Mesothelial cell of epicardium (in vitro differentiated cells): ENCODE results near the gene RASGRP1. TPM values are rescaled to one million over a fixed set of nuclear protein-coding genes. Genes with fewer than 3 reads are reported as not detected.

Experiments used
- DNase-seq, 2 experiments: peaks; one replicate each; pipeline ENCODE4 v3.0.0; 2021; ENCODE audit warnings: low spot score in 2 of 2; ENCODE audit not compliant: unreplicated experiment in 2 of 2
- H3K27ac Mint-ChIP-seq: 2 replicates; pipeline ENCODE4 v1.8.0; 2021; ENCODE audit warnings: mixed read lengths
- H3K27me3 Mint-ChIP-seq: 2 replicates; pipeline ENCODE4 v1.8.0; 2021; ENCODE audit warnings: low read depth, mixed read lengths
- H3K36me3 Mint-ChIP-seq: 2 replicates; pipeline ENCODE4 v1.8.0; 2021; ENCODE audit warnings: mixed read lengths
- H3K4me1 Mint-ChIP-seq: 2 replicates; pipeline ENCODE4 v1.8.0; 2021; ENCODE audit warnings: mixed read lengths
- H3K4me3 Mint-ChIP-seq: 2 replicates; pipeline ENCODE4 v1.8.0; 2021; ENCODE audit warnings: mild to moderate bottlenecking, moderate library complexity, mixed read lengths
- H3K9me3 Mint-ChIP-seq: 2 replicates; pipeline ENCODE4 v1.8.0; 2021; ENCODE audit warnings: mixed read lengths
- total RNA-seq: library from RNA; stranded (reverse); gene quantifications from 3 replicates; pipeline ENCODE4 v1.2.1, GENCODE V29; 2021
- TF ChIP-seq, protein P1 (sequence below): fragments of 200-600 bp; sonication (generic); IDR thresholded peaks from one replicate; pipeline ENCODE4 v1.5.0; 2021; ENCODE audit warnings: antibody characterized with exemption; ENCODE audit not compliant: unreplicated experiment

The RASGRP1 gene
- total RNA-seq, 1 donor from 2014 or later: 4.4 TPM

DNA sequence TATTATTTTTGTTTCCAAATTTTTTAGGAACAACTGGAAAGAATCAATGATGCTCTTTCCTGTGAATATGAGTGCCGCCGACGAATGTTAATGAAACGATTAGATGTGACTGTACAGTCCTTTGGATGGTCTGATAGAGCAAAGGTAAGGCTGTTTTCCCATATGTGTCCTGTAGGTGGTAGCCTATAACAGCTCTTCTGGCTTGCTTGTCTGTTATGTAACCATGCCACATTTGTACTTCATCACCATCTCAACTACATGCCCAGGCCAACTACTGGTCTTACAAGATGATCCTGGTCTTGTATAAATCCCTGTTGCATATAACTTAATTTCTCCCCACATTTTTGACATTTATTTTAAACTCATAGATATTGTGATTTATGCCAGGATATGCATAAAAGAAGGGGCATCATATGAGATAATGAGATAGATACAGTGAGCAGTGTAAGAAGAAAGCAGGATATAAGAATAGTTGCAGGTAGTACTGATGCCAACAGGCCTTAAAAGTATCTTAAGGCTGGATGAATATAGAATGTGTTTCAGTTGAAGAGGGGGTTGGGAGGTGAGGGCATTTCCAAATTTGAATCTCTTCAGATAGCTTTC, 90.4 kb downstream of the RASGRP1 start:
- Mint-ChIP-seq H3K4me3 (no peak overlapping the region), H3K4me1 (no peaks in the 10 kb centered on the region), H3K9me3 (no peaks in the 10 kb centered on the region), H3K36me3 (peaks cover 23% of the 10 kb centered on the region), H3K27me3 (no peaks in the 10 kb centered on the region), H3K27ac (no peak overlapping the region)
- TF ChIP-seq, protein P1, sequence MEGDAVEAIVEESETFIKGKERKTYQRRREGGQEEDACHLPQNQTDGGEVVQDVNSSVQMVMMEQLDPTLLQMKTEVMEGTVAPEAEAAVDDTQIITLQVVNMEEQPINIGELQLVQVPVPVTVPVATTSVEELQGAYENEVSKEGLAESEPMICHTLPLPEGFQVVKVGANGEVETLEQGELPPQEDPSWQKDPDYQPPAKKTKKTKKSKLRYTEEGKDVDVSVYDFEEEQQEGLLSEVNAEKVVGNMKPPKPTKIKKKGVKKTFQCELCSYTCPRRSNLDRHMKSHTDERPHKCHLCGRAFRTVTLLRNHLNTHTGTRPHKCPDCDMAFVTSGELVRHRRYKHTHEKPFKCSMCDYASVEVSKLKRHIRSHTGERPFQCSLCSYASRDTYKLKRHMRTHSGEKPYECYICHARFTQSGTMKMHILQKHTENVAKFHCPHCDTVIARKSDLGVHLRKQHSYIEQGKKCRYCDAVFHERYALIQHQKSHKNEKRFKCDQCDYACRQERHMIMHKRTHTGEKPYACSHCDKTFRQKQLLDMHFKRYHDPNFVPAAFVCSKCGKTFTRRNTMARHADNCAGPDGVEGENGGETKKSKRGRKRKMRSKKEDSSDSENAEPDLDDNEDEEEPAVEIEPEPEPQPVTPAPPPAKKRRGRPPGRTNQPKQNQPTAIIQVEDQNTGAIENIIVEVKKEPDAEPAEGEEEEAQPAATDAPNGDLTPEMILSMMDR: peak; percentile 58
- DNase-seq: no peak

DNA sequence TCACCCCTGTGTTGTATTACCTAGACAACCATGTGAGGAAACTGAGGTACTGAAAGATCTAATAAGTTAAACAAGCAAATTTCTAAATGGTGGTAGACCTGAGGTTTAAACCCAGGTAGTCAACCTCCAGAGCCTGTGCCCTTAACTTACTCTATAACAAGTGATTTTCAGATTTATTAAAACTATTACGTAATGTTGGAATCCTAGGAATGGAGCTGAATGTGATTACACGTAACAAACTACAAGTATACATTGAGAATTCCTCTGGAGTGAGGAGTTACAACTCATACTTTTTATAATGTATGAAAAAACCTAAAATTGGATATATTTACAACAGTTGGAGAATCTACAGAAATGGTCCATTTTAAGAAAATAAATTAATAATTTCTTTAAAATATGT, 92.6 kb downstream of the RASGRP1 start:
- TF ChIP-seq, protein P1: no peak
- DNase-seq: no peak
- Mint-ChIP-seq H3K9me3 (no peaks in the 10 kb centered on the region), H3K27me3 (no peaks in the 10 kb centered on the region), H3K4me1 (no peaks in the 10 kb centered on the region), H3K36me3 (peaks cover 27% of the 10 kb centered on the region), H3K4me3 (no peak overlapping the region), H3K27ac (no peak overlapping the region)

DNA sequence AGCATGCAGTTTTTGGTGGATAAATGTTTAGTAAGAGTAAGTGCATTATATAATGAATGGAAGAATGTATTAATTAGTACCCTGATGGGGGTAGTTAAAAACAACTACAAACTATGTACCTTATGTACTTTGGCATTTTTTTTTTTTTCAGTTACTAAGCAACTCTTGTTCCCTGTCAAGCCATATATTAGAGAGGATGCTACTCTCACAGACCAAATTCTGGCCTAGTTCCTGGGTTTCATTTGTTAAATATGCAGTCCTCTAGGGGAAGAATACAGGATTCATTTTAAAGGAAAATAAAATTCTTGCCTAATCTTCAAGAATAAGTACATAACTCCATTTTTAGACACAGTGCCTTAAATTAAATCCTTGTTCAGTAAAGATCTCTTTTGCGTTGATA, 93.8 kb downstream of the RASGRP1 start:
- TF ChIP-seq, protein P1: no peak
- no peaks in the 10 kb centered on the region for H3K27me3 Mint-ChIP-seq
- no peak overlapping the region for H3K27ac Mint-ChIP-seq
- no peak for DNase-seq
- no peak overlapping the region for H3K4me3 Mint-ChIP-seq
- peaks cover 27% of the 10 kb centered on the region for H3K36me3 Mint-ChIP-seq
- H3K4me1 Mint-ChIP-seq: no peaks in the 10 kb centered on the region
- no peaks in the 10 kb centered on the region for H3K9me3 Mint-ChIP-seq

DNA sequence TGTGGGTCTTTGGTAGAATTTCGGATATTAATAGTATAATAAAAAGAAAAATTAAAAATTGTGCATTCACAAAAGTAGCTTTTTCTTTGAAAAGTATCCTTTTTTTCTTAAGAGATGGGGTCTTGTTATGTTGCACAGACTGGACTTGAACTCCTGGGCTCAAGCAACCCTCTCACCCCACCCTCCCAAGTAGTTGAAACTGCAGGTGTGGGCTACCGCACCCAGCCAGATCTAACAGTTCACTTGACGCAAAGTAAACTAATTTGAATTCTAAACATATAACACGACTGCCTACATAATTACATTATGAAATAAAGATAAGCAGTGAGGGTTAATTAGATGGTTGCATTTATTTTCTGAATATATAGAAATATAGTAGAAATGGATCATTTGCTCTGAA, 99.9 kb downstream of the RASGRP1 start:
- no peak overlapping the region for H3K4me3 Mint-ChIP-seq
- no peaks in the 10 kb centered on the region for H3K9me3 Mint-ChIP-seq
- H3K36me3 Mint-ChIP-seq: peaks cover 14% of the 10 kb centered on the region
- no peaks in the 10 kb centered on the region for H3K4me1 Mint-ChIP-seq
- DNase-seq: no peak
- TF ChIP-seq, protein P1: no peak
- H3K27me3 Mint-ChIP-seq: no peaks in the 10 kb centered on the region
- no peak overlapping the region for H3K27ac Mint-ChIP-seq

DNA sequence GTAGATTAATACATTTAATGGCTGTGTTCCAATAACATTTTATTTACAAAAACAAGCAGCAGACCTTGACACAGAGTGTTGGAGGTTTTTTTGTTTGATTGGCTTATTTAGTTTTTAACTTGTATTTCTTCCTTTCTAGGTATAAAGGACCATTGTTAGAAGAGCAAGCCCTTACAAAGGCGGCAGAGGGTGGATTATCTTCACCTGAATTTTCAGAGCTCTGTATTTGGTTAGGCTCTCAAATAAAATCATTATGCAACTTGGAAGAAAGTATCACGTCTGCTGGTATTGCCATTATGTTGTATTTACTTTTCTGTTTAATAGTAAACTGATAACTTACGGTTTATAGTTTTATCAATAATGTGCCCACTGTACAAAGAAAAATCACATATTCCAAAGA, 100.7 kb downstream of the RASGRP1 start:
- no peak for DNase-seq
- H3K4me3 Mint-ChIP-seq: no peak overlapping the region
- no peaks in the 10 kb centered on the region for H3K9me3 Mint-ChIP-seq
- TF ChIP-seq, protein P1: no peak
- H3K36me3 Mint-ChIP-seq: peaks cover 16% of the 10 kb centered on the region
- H3K27ac Mint-ChIP-seq: no peak overlapping the region
- no peaks in the 10 kb centered on the region for H3K4me1 Mint-ChIP-seq
- H3K27me3 Mint-ChIP-seq: no peaks in the 10 kb centered on the region
